Neural crest cell (in vitro differentiated cells): ENCODE data around the gene MEIOC. TPM values are rescaled to one million over a fixed set of nuclear protein-coding genes. Genes with fewer than 3 reads are reported as not detected.

Experiments
- DNase-seq: peaks from one replicate; pipeline ENCODE4 v3.0.0; 2021; ENCODE audit warnings: low read depth, mixed read lengths, low spot score
- H3K27ac Mint-ChIP-seq: one replicate; pipeline ENCODE4 v1.8.0; 2021; ENCODE audit warnings: mild to moderate bottlenecking, mixed read lengths; ENCODE audit not compliant: unreplicated experiment
- H3K27me3 Mint-ChIP-seq: 2 replicates; pipeline ENCODE4 v1.8.0; 2021; ENCODE audit warnings: low read depth, mild to moderate bottlenecking, mixed read lengths
- H3K36me3 Mint-ChIP-seq: 2 replicates; pipeline ENCODE4 v1.8.0; 2021; ENCODE audit warnings: low read depth, mild to moderate bottlenecking, mixed read lengths
- H3K4me1 Mint-ChIP-seq: 2 replicates; pipeline ENCODE4 v1.8.0; 2021; ENCODE audit warnings: mixed read lengths
- H3K4me3 Mint-ChIP-seq: one replicate; pipeline ENCODE4 v1.8.0; 2021; ENCODE audit warnings: mild to moderate bottlenecking, mixed read lengths
- H3K9me3 Mint-ChIP-seq: 2 replicates; pipeline ENCODE4 v1.8.0; 2021; ENCODE audit warnings: mixed read lengths
- total RNA-seq: library from RNA; stranded (reverse); gene quantifications from 2 replicates; pipeline ENCODE4 v1.2.1, GENCODE V29; 2021
- TF ChIP-seq, protein P1 (sequence below): fragments of 200-600 bp; sonication (generic); conservative IDR thresholded peaks from 2 replicates; pipeline ENCODE4 v1.5.0; 2021; ENCODE audit warnings: antibody characterized with exemption, mild to moderate bottlenecking

MEIOC gene
- total RNA-seq, 1 donor from 2014 or later: 0.70 TPM

DNA sequence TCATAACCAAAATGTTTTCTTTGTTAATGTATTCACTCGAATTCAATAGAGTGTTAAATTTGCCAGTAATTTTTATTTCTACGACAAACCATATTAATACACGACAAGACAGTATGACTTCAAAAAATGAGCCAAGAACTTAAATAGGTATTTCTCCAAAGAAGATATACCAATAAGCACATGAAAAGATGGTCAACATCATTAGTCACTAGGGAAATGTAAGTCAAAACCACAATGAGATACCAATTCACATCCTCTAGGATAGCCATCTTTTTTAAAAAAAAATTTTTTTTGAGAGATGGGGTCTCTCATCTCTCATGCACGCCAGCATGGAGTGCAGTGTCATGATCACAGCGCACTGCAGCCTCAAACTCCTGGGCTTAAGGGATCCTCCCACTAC, 5.0 kb upstream of the MEIOC start:
- TF ChIP-seq, protein P1, sequence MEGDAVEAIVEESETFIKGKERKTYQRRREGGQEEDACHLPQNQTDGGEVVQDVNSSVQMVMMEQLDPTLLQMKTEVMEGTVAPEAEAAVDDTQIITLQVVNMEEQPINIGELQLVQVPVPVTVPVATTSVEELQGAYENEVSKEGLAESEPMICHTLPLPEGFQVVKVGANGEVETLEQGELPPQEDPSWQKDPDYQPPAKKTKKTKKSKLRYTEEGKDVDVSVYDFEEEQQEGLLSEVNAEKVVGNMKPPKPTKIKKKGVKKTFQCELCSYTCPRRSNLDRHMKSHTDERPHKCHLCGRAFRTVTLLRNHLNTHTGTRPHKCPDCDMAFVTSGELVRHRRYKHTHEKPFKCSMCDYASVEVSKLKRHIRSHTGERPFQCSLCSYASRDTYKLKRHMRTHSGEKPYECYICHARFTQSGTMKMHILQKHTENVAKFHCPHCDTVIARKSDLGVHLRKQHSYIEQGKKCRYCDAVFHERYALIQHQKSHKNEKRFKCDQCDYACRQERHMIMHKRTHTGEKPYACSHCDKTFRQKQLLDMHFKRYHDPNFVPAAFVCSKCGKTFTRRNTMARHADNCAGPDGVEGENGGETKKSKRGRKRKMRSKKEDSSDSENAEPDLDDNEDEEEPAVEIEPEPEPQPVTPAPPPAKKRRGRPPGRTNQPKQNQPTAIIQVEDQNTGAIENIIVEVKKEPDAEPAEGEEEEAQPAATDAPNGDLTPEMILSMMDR: no peak
- H3K27ac Mint-ChIP-seq: no peak overlapping the region
- DNase-seq: no peak
- H3K36me3 Mint-ChIP-seq: peaks cover 4% of the 10 kb centered on the region
- H3K27me3 Mint-ChIP-seq: peaks cover 55% of the 10 kb centered on the region
- H3K4me1 Mint-ChIP-seq: peaks cover 5% of the 10 kb centered on the region
- no peak overlapping the region for H3K4me3 Mint-ChIP-seq
- H3K9me3 Mint-ChIP-seq: peaks cover 5% of the 10 kb centered on the region

DNA sequence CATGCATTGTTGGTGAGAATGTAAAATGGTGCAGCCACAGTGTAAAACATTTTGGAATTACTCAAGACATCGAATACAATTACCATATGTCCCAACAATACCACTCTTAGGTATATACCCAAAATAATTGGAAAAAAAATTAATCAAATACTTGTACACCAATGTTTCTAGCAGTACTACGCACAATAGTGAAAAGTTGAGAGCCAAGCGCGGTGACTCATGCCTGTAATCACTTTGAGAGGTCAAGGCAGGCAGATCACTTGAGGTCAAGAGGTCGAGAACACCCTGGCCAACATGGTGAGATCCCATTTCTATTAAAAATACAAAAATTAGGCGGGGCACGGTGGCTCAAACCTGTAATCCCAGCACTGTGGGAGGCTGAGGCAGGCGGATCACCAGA, 3.5 kb upstream of the MEIOC start:
- H3K27ac Mint-ChIP-seq: no peak overlapping the region
- H3K4me3 Mint-ChIP-seq: no peak overlapping the region
- TF ChIP-seq, protein P1: no peak
- H3K4me1 Mint-ChIP-seq: peaks cover 9% of the 10 kb centered on the region
- H3K27me3 Mint-ChIP-seq: peaks cover 66% of the 10 kb centered on the region
- no peak for DNase-seq
- peaks cover 5% of the 10 kb centered on the region for H3K9me3 Mint-ChIP-seq
- H3K36me3 Mint-ChIP-seq: peaks cover 6% of the 10 kb centered on the region

DNA sequence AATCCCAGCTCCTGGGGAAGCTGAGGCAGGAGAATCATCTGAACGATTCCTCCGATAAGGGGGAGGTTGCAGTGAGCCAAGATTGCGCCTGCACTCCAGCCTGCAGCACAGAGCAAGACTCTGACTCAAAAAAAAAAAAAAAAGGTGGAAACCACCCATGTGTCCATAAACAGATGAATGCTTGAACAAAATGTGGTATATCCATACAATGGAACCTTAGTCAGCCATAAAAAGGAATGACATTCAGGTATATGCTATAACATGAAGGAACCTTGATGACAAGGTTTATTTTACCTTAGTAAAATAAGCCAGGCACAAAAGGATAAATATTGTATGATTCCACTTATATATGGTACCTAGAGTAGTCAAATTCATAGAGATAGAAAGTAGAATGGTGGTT, 2.9 kb upstream of the MEIOC start:
- TF ChIP-seq, protein P1: no peak
- Mint-ChIP-seq H3K27me3 (peaks cover 68% of the 10 kb centered on the region), H3K36me3 (peaks cover 6% of the 10 kb centered on the region), H3K4me3 (no peak overlapping the region), H3K9me3 (peaks cover 5% of the 10 kb centered on the region), H3K27ac (no peak overlapping the region), H3K4me1 (peaks cover 9% of the 10 kb centered on the region)
- no peak for DNase-seq

DNA sequence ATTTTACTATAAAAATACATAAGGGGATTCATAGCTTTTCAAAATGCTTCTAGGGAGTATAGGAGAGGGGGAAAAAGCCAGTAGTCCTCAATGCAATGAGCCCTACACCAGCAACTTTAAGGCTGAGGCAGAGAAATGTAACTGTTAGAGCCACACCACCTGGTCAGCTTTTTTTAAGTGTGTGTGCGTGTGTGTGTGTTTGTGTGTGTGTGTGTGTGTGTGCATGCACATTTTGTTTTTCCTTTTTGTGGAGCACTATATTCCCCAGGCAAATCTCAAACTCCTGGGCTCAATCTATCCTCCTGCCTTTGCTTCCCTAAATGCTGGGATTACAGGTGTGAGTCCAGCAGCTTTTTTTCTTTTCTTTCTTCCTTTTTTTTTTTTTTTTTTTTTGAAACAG, 2.3 kb upstream of the MEIOC start:
- Mint-ChIP-seq H3K36me3 (peaks cover 6% of the 10 kb centered on the region), H3K4me3 (no peak overlapping the region), H3K4me1 (peaks cover 9% of the 10 kb centered on the region), H3K9me3 (peaks cover 5% of the 10 kb centered on the region), H3K27ac (no peak overlapping the region), H3K27me3 (peaks cover 68% of the 10 kb centered on the region)
- TF ChIP-seq, protein P1: no peak
- DNase-seq: no peak

DNA sequence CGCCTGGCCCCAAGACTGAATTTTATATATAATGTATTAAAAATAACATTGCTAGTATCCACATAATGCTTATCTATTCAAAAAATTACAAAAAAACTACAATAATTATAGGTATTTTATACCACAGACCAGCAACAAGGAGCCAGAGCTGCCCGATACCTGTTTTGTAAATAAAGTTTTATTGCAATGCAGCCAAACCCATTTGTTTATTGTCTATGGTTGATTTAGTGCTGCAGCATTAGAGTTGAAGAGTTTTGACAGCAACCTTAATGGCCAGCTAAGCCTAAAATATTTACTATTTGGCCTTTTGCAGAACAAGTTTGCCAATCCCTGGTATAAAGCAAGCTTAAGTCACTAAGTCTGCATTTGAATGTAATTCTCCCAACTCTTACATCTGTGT, 5.6 kb downstream of the MEIOC start:
- H3K4me1 Mint-ChIP-seq: peaks cover 4% of the 10 kb centered on the region
- no peaks in the 10 kb centered on the region for H3K9me3 Mint-ChIP-seq
- H3K36me3 Mint-ChIP-seq: peaks cover 2% of the 10 kb centered on the region
- H3K4me3 Mint-ChIP-seq: no peak overlapping the region
- TF ChIP-seq, protein P1: no peak
- H3K27ac Mint-ChIP-seq: no peak overlapping the region
- peaks cover 17% of the 10 kb centered on the region for H3K27me3 Mint-ChIP-seq
- no peak for DNase-seq

DNA sequence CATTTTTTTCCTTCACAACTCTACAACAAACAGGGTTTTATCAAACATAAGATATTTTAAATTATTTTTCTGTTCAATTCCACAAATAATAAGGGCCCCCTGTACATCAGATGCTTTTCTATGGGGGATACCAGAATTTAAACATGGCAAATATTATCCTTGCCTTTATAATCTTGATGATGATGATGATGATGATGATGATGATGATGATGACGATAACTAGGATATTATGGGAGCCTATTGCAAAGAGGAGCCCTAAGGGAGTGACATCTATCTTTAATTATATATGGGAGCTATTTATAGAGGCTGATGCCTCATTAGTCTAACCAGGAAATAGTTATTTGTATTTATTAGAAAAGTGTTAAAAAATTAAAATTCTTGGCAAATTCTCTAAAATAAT, 6.8 kb downstream of the MEIOC start:
- Mint-ChIP-seq H3K36me3 (no peaks in the 10 kb centered on the region), H3K27me3 (peaks cover 4% of the 10 kb centered on the region), H3K27ac (no peak overlapping the region), H3K4me1 (no peaks in the 10 kb centered on the region), H3K9me3 (no peaks in the 10 kb centered on the region), H3K4me3 (no peak overlapping the region)
- DNase-seq: no peak
- TF ChIP-seq, protein P1: no peak
